Activated CD8-positive, alpha-beta T cell treated with anti-CD3 and anti-CD28 coated beads, Interleukin-2, amount 10 ng/mL, durations not matched to agents 7 days and 5 days (primary cell): Measurements from ENCODE around the gene GALNT18. TPM values are rescaled to one million over a fixed set of nuclear protein-coding genes. Genes with fewer than 3 reads are reported as not detected.

ENCODE experiments used
- ATAC-seq: fragments of 150-1000 bp; cut with Tn5 transposase; one replicate; pipeline ENCODE4 v1.10.0; 2021; ENCODE audit warnings: moderate library complexity
- CTCF ChIA-PET: fragments of 350-600 bp; sonication (Branson Sonifier 250); formaldehyde crosslinking; loops from one replicate; lab custom pipeline; 2021; ENCODE audit warnings: antibody characterized with exemption; lab: Charles Lee
- POLR2A ChIA-PET: fragments of 350-600 bp; sonication (Branson Sonifier 250); formaldehyde crosslinking; loops from one replicate; lab custom pipeline; 2021; ENCODE audit warnings: antibody characterized with exemption; lab: Charles Lee
- DNase-seq: peaks from one replicate; pipeline ENCODE4 v3.0.0-alpha.2; 2020
- H3K27ac Mint-ChIP-seq: one replicate; pipeline ENCODE4 v1.8.0; 2021; ENCODE audit warnings: mild to moderate bottlenecking, mixed read lengths
- H3K27me3 Mint-ChIP-seq: one replicate; pipeline ENCODE4 v1.8.0; 2021; ENCODE audit warnings: low read depth, mixed read lengths
- H3K36me3 Mint-ChIP-seq: one replicate; pipeline ENCODE4 v1.8.0; 2021; ENCODE audit warnings: low read depth, mixed read lengths
- H3K4me1 Mint-ChIP-seq: one replicate; pipeline ENCODE4 v1.8.0; 2021; ENCODE audit warnings: low read depth, mixed read lengths
- H3K4me3 Mint-ChIP-seq: one replicate; pipeline ENCODE4 v1.8.0; 2021; ENCODE audit warnings: mild to moderate bottlenecking, mixed read lengths
- H3K9me3 Mint-ChIP-seq: one replicate; pipeline ENCODE4 v1.8.0; 2022; ENCODE audit warnings: mixed read lengths; ENCODE audit not compliant: insufficient read depth
- total RNA-seq, 2 experiments: library from RNA; stranded (reverse); gene quantifications; one replicate each; pipeline ENCODE4 v1.2.3, GENCODE V29; 2021

GALNT18 gene
- total RNA-seq, 2 experiments from 2014 or later = 0.23 to 0.42 TPM

DNA sequence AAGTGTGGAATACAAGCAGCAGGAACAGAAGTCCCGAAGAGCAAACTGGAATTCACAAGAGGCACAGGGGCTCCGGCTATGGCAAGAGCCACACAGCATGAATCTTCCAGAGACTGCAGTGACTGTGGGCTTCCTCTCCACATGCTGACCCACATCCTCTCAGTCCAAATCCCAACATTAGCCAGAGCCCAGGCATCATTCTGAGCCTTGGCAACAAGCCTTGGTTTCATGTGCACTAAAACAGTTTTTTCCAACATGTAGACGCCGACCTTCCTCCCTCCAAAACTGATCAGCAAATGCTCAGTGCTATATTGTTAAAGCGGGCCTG lies 177.0 kb downstream of the GALNT18 start:
- no peak overlapping the region for H3K27ac Mint-ChIP-seq
- DNase-seq (no peak), ATAC-seq (no peak)
- H3K36me3 Mint-ChIP-seq = no peaks in the 10 kb centered on the region
- ChIA-PET POLR2A (no interaction called here), CTCF (no interaction called here)
- H3K4me1 Mint-ChIP-seq = peaks cover 8% of the 10 kb centered on the region
- no peaks in the 10 kb centered on the region for H3K27me3 Mint-ChIP-seq
- no peak overlapping the region for H3K4me3 Mint-ChIP-seq
- H3K9me3 Mint-ChIP-seq = no peaks in the 10 kb centered on the region

DNA sequence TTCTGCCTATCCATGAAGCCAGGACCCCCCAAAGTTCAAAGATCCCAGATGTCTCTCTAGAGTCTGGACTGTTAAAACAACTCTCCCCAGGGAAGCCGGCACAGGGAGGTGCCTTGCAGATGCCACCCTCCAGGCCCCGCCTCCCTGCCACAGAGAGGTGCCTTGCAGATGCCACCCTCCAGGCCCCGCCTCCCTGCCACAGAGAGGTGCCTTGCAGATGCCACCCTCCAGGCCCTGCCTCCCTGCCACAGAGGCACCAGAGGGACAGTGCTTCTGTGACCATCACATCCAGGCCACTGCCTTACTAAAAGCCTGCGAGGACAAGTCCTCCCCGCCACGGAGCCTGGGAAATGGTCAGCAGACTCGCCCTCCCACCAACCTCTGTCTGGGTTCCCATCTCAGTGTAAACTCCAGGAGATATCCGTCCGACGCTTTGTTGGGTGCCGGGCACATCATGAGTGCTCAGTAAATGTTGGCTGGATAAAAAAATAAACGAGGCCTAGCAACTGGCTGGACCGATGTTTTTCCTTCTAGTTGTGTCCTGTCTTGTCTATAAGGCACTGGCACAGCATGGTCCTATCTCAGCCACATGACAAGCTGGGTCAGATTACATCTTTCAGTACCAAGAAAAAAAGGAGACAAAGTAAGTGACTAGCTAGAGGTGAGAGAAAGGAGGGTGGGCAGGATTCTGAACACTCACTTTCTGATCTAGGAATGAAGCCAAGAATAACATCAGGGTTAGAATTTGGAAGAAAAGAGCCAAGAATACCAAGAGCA lies 177.6 kb downstream of the GALNT18 start:
- Mint-ChIP-seq H3K9me3 (no peaks in the 10 kb centered on the region), H3K4me3 (no peak overlapping the region), H3K27me3 (no peaks in the 10 kb centered on the region), H3K36me3 (no peaks in the 10 kb centered on the region), H3K4me1 (peaks cover 8% of the 10 kb centered on the region), H3K27ac (no peak overlapping the region)
- no peak for ATAC-seq
- DNase-seq = no peak
- CTCF ChIA-PET = no interaction called here
- POLR2A ChIA-PET = no interaction called here

DNA sequence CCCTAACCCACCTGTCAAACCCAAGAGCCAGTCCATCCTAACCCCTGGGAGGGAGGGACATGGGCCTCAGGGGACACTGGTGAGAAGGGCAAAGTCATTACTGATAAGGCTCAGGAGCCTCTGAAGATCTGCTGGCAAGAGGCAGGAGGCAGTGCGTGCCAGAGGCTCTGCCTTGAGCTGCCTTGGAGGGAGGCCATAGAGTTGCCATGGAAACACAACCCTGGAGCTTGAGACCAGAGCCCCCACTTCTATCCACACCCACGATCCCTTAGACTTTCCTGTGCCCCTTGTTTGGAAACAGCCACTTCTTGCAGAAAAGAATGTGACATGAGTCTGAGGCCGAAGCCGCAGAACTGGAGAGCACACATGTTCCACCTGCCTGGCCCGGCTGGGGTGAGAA lies 179.0 kb downstream of the GALNT18 start:
- Mint-ChIP-seq H3K9me3 (no peaks in the 10 kb centered on the region), H3K4me3 (no peak overlapping the region), H3K27ac (no peak overlapping the region), H3K27me3 (no peaks in the 10 kb centered on the region), H3K4me1 (peaks cover 8% of the 10 kb centered on the region), H3K36me3 (no peaks in the 10 kb centered on the region)
- ATAC-seq = no peak
- ChIA-PET CTCF (no interaction called here), POLR2A (no interaction called here)
- no peak for DNase-seq

DNA sequence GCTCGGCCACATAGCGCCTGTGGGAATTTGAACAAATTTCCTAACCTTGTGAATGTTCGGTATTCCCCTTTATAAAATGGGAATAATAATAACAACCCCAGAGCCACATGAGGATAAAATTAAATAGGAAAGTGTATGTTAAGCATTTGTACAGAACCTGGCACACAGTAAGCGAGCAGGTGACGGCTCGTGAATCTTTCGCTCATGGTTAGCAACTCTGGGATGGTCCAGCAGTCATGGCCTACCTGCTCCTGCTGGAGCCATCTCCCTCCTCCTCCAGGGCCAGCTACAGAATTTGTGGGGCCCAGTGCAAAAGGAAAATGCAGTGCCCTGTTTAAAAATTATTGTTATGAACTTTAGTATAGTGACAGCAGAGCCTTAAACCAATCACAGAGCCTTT lies 180.3 kb downstream of the GALNT18 start:
- DNase-seq = no peak
- no peaks in the 10 kb centered on the region for H3K27me3 Mint-ChIP-seq
- H3K4me3 Mint-ChIP-seq = no peak overlapping the region
- H3K36me3 Mint-ChIP-seq = no peaks in the 10 kb centered on the region
- H3K27ac Mint-ChIP-seq = no peak overlapping the region
- ATAC-seq = no peak
- ChIA-PET POLR2A (no interaction called here), CTCF (no interaction called here)
- H3K4me1 Mint-ChIP-seq = no peaks in the 10 kb centered on the region
- no peaks in the 10 kb centered on the region for H3K9me3 Mint-ChIP-seq

DNA sequence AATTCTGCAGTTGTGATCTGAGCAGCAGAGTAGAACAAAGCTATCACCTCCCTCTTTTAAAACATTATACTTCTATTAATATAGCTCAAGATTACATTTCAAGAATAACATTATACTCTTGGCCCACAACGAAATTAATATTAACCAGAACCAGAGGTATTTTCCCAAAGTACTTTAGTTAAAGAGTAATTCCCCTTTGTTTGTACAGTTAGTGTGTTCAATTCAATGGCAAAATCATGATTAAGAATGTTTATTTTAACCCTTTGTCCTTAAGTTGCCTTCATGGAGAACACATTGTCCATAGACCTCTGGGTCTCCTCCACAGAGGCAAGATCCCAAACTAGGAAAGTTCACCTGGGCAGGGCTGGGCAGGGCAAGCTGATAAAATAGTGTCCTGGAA lies 180.7 kb downstream of the GALNT18 start:
- DNase-seq = no peak
- Mint-ChIP-seq H3K9me3 (no peaks in the 10 kb centered on the region), H3K27me3 (no peaks in the 10 kb centered on the region), H3K36me3 (no peaks in the 10 kb centered on the region), H3K4me3 (no peak overlapping the region), H3K4me1 (no peaks in the 10 kb centered on the region), H3K27ac (no peak overlapping the region)
- CTCF ChIA-PET = no interaction called here
- POLR2A ChIA-PET = no interaction called here
- no peak for ATAC-seq

DNA sequence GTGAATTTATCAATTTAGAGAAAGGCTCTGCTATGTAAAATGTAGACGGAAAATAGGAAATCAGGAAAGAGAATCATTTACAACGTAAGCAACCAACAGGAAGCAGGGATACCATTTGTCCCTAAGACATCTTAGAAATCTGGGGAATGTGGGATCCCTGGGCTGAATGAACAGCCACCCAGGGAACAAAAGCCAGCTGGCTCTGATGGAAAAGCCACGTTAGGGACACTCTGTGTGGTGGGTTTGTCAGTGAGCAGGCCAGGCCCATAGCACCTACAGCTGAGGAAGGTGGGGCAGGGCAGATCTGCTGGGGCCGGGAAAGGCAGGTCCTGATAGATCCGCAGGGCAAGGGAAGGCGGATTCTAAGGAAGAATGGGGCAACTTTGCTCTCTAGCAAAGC lies 181.7 kb downstream of the GALNT18 start:
- POLR2A ChIA-PET = no interaction called here
- H3K36me3 Mint-ChIP-seq = no peaks in the 10 kb centered on the region

DNA sequence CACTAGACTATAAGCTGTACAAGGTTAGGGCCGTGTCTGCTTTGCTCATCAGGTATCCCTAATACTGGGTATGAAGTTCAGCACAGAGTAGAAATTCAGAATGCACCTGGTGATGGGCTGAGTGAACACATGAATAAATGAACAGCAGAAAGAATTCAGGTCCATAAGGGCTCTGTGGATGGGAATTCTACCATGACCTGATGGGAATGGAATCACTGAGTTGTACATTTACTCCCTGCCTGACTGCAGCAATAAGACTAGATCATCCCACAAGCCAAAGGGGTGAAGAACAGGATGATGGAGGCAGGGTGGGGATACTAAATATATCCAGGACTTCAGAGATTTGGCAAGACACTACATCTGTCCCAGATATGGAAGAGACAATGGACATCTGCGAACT lies 182.2 kb downstream of the GALNT18 start:
- no peak overlapping the region for H3K27ac Mint-ChIP-seq
- CTCF ChIA-PET = no interaction called here
- H3K27me3 Mint-ChIP-seq = no peaks in the 10 kb centered on the region
- no peak for ATAC-seq
- H3K36me3 Mint-ChIP-seq = no peaks in the 10 kb centered on the region
- no peaks in the 10 kb centered on the region for H3K9me3 Mint-ChIP-seq
- no peaks in the 10 kb centered on the region for H3K4me1 Mint-ChIP-seq
- no peak overlapping the region for H3K4me3 Mint-ChIP-seq
- DNase-seq = no peak
- POLR2A ChIA-PET = no interaction called here

More for the DNA sequence above, 181.7 kb downstream of the GALNT18 start:
- Mint-ChIP-seq H3K27ac (no peak overlapping the region), H3K4me3 (no peak overlapping the region), H3K27me3 (no peaks in the 10 kb centered on the region), H3K9me3 (no peaks in the 10 kb centered on the region), H3K4me1 (no peaks in the 10 kb centered on the region)
- DNase-seq (no peak), ATAC-seq (no peak)
- CTCF ChIA-PET = no interaction called here

DNA sequence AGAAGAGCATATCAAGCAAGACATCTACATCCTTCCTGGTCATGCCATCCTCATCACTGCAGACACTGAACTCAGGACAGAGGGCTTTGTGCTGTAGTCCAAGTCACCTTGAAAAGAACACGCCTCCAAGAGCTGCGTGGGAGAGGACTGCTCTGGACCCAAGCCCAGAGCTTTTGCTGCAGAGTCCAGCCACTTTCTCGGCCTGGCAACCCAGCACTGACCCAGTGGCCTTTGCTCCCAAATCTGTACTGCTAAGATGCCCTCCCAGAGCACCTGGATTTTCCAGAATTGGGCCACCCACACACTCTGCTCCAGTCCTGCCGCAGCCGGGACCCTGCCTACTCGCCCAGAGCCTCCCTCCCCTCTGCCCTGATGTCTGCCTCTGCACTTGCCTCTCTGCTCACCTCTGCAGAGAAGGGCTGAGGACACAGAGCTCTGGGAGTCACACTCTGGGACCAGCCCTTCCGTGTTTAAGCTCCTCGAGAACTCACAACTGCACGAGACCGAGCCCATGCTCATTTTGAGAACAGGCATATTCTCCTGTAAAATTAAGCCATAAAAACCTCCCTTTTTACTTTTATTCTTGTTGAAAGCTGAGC lies 185.0 kb downstream of the GALNT18 start:
- POLR2A ChIA-PET = no interaction called here

DNA sequence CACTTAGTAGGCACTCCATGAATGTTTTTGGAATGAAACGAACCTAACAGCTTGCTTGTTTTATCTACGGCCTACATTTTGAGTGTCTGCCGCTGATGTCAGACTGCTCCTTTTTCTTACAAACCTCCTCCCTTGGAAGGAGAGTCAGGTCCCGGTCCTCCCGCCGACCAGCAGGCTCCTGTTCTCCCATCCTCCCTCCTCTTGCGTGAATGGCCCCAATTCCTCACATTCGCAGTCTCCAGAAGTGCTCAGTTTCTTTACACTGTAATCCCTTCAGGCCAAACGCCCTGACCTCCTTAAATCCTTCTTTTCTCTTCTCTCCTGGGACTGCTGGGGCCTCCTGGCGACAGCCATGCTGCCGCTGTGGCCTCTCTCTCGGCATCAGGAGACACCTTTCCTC lies 186.2 kb downstream of the GALNT18 start:
- Mint-ChIP-seq H3K4me1 (no peaks in the 10 kb centered on the region), H3K4me3 (no peak overlapping the region), H3K36me3 (no peaks in the 10 kb centered on the region), H3K27me3 (no peaks in the 10 kb centered on the region), H3K9me3 (no peaks in the 10 kb centered on the region), H3K27ac (no peak overlapping the region)
- POLR2A ChIA-PET = no interaction called here
- ATAC-seq (no peak), DNase-seq (no peak)
- CTCF ChIA-PET = no interaction called here

More for the DNA sequence above, 185.0 kb downstream of the GALNT18 start:
- no peaks in the 10 kb centered on the region for H3K36me3 Mint-ChIP-seq
- DNase-seq (no peak), ATAC-seq (no peak)
- H3K27me3 Mint-ChIP-seq = no peaks in the 10 kb centered on the region
- H3K4me1 Mint-ChIP-seq = no peaks in the 10 kb centered on the region
- CTCF ChIA-PET = no interaction called here
- H3K4me3 Mint-ChIP-seq = no peak overlapping the region
- H3K27ac Mint-ChIP-seq = no peak overlapping the region
- no peaks in the 10 kb centered on the region for H3K9me3 Mint-ChIP-seq

DNA sequence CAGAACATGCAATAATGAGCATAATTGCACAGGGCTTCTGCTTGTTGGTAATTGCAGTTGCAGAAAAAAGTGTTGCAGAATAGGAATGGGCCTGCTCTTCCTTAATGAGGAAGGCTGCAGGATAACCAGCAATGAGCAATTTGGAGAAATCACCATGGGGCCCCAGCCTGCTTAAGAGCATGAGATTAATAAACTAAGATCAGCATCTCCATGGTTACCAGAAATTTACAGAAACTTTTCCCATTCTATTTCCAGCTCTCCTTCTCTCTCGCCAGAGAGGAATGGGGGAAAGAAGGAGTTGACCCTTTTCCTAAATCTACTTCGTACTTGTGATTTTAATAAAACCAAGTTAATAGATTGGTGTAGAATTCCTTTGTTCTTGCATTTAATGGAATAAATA lies 187.8 kb downstream of the GALNT18 start:
- POLR2A ChIA-PET = no interaction called here
- ATAC-seq = no peak

DNA sequence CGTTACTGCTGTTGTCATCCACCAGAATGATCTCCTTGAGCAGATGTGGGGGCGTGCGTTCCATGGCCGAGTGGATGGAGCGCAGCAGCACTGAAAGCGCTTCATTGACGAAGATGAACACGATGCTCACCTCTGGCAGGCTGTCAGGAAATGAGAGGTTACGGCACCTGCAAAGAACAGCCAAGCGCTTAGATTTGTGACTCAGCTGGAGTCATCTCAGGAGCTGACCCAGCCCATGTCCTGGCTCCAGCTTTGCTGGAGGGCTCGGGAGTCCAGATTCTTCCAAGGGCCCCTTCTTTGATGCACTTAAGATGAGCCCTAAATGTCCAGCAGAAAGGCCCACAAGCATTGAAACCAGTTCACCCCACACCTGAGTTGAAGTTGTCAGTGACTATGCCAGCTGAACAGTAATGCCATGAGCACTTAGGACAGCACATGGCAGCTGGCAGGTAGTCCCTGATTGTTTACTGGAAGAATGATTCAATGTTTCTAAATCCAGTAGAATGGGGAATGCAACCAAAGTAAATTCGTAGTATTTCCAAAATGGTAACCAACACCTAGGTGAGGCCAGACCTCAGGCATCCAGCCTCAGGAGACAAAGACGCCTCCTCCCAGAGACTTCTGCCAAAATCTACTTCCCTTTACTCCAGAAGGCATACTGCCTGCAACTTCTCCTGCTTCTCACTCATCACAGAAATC lies 189.0 kb downstream of the GALNT18 start:
- no peaks in the 10 kb centered on the region for H3K27me3 Mint-ChIP-seq
- H3K36me3 Mint-ChIP-seq = no peaks in the 10 kb centered on the region
- no peak overlapping the region for H3K4me3 Mint-ChIP-seq
- ChIA-PET POLR2A (no interaction called here), CTCF (no interaction called here)
- no peaks in the 10 kb centered on the region for H3K9me3 Mint-ChIP-seq
- H3K27ac Mint-ChIP-seq = no peak overlapping the region
- no peaks in the 10 kb centered on the region for H3K4me1 Mint-ChIP-seq
- DNase-seq (no peak), ATAC-seq (no peak)

More for the DNA sequence above, 187.8 kb downstream of the GALNT18 start:
- H3K4me3 Mint-ChIP-seq = no peak overlapping the region
- CTCF ChIA-PET = no interaction called here
- H3K27me3 Mint-ChIP-seq = no peaks in the 10 kb centered on the region
- H3K4me1 Mint-ChIP-seq = no peaks in the 10 kb centered on the region
- no peak for DNase-seq
- no peaks in the 10 kb centered on the region for H3K9me3 Mint-ChIP-seq
- no peak overlapping the region for H3K27ac Mint-ChIP-seq
- H3K36me3 Mint-ChIP-seq = no peaks in the 10 kb centered on the region

DNA sequence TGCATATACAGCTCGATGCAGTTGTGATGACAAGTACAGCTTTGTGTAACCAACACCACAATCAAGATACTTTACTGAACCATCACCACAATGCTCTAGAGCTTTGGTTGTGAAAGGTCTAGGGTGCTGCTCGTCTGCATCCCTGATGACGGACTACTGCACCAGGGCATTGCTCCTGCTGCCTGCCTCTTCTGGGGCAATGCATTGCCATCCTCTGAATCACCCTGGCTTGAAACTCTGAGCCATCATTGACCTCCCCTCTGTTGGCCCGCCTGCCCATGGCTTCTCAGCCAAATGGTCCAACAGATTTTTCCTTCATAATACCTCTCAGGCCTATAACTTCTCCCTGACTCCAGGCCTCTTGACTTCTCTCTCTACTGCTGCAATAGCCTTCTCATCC lies 191.4 kb downstream of the GALNT18 start:
- Mint-ChIP-seq H3K4me1 (no peaks in the 10 kb centered on the region), H3K36me3 (no peaks in the 10 kb centered on the region), H3K4me3 (no peak overlapping the region), H3K9me3 (no peaks in the 10 kb centered on the region), H3K27ac (no peak overlapping the region), H3K27me3 (no peaks in the 10 kb centered on the region)
- ChIA-PET CTCF (no interaction called here), POLR2A (no interaction called here)
- ATAC-seq = no peak
- DNase-seq = no peak
